DOHH2 (cell line): Measurements from ENCODE around the gene HPCAL4.

Source experiments
- H3F3A ChIP-seq: fragments of 200-600 bp; sonication (generic), shearing (Covaris generic); 2 replicates; pipeline ENCODE4 v1.6.0; 2016; ENCODE audit warnings: antibody characterized with exemption, mild to moderate bottlenecking; ENCODE audit not compliant: control insufficient read depth, insufficient read depth
- H3K27ac ChIP-seq: fragments of 200-600 bp; sonication (generic); 2 replicates; pipeline ENCODE4 v1.5.1; 2014; ENCODE audit warnings: low read depth, mild to moderate bottlenecking, low read length, moderate library complexity
- H3K27me3 ChIP-seq: fragments of 200-600 bp; sonication (generic); 2 replicates; pipeline ENCODE4 v1.6.1; 2014; ENCODE audit warnings: mild to moderate bottlenecking, low read length, mixed read lengths; ENCODE audit not compliant: control insufficient read depth
- H3K36me3 ChIP-seq: fragments of 200-600 bp; sonication (generic); 2 replicates; pipeline ENCODE4 v1.6.1; 2014; ENCODE audit warnings: mild to moderate bottlenecking, low read length, moderate library complexity, mixed read lengths; ENCODE audit not compliant: control insufficient read depth
- H3K4me1 ChIP-seq: fragments of 200-600 bp; sonication (generic); 2 replicates; pipeline ENCODE4 v1.6.1; 2014; ENCODE audit warnings: mild to moderate bottlenecking, low read length, mixed read lengths; ENCODE audit not compliant: control insufficient read depth
- H3K4me2 ChIP-seq: fragments of 200-600 bp; sonication (generic); 2 replicates; pipeline ENCODE4 v1.6.0; 2014; ENCODE audit warnings: mild to moderate bottlenecking, low read length, moderate library complexity
- H3K4me3 ChIP-seq: fragments of 200-600 bp; sonication (generic); 2 replicates; pipeline ENCODE4 v1.5.1; 2014; ENCODE audit warnings: mild to moderate bottlenecking, low read length, mixed read lengths
- H3K79me2 ChIP-seq: fragments of 200-600 bp; sonication (generic); 2 replicates; pipeline ENCODE4 v1.6.1; 2014; ENCODE audit warnings: mild to moderate bottlenecking, low read length, mixed read lengths; ENCODE audit not compliant: control insufficient read depth
- H3K9me2 ChIP-seq: fragments of 200-600 bp; sonication (generic); replicated peaks from 2 replicates; pipeline ENCODE4 v1.6.1; 2014; ENCODE audit warnings: mild to moderate bottlenecking, low read length, mixed read lengths; ENCODE audit not compliant: control insufficient read depth
- H3K9me3 ChIP-seq: fragments of 200-600 bp; sonication (generic); 2 replicates; pipeline ENCODE4 v1.6.1; 2014; ENCODE audit warnings: antibody characterized with exemption, low read length, mixed read lengths; ENCODE audit not compliant: control insufficient read depth, insufficient read depth
- H4K20me1 ChIP-seq: fragments of 200-600 bp; sonication (generic); 2 replicates; pipeline ENCODE4 v1.6.0; 2014; ENCODE audit warnings: low read depth, mild to moderate bottlenecking, antibody characterized with exemption, low read length, moderate library complexity; ENCODE audit not compliant: control insufficient read depth, insufficient read depth
- CTCF ChIP-seq: fragments of 200-600 bp; sonication (generic); IDR thresholded peaks from one replicate; pipeline ENCODE4 v1.5.1; 2014; ENCODE audit warnings: antibody characterized with exemption, mild to moderate bottlenecking, low read depth, low read length; ENCODE audit not compliant: poor library complexity, severe bottlenecking
- EZH2phosphoT487 ChIP-seq: fragments of 200-600 bp; sonication (generic); IDR thresholded peaks from 2 replicates; pipeline ENCODE4 v1.6.1; 2017; ENCODE audit warnings: borderline replicate concordance, mild to moderate bottlenecking, antibody characterized with exemption, low read length, moderate library complexity, mixed read lengths

Gene HPCAL4

GRCh38 chr1:39653546-39654031 is 37.6 kb downstream of the HPCAL4 start:
- TF ChIP-seq EZH2phosphoT487 (no peak), CTCF (peak; percentile 81)
- peaks cover 10% of the 10 kb centered on the region for H3K4me1 ChIP-seq

GRCh38 chr1:39652554-39652953 is 38.7 kb downstream of the HPCAL4 start:
- H3K27me3 ChIP-seq = peaks cover 20% of the 10 kb centered on the region
- H3K9me3 ChIP-seq = no peaks in the 10 kb centered on the region
- TF ChIP-seq EZH2phosphoT487 = no peak
- H3K79me2 ChIP-seq = no peaks in the 10 kb centered on the region
- no peaks in the 10 kb centered on the region for H3K9me2 ChIP-seq
- no peak overlapping the region for H3K4me3 ChIP-seq
- no peak overlapping the region for H3K4me2 ChIP-seq
- no peaks in the 10 kb centered on the region for H3K36me3 ChIP-seq
- no peak overlapping the region for H3K27ac ChIP-seq
- H4K20me1 ChIP-seq = no peaks in the 10 kb centered on the region
- H3K4me1 ChIP-seq = 0 out of 2 replicates have a peak, but pooled peaks cover 4% of the 10 kb centered on the region
- no peaks in the 10 kb centered on the region for H3F3A ChIP-seq

More at GRCh38 chr1:39653546-39654031, 37.6 kb downstream of the HPCAL4 start:
- no peaks in the 10 kb centered on the region for H3K36me3 ChIP-seq
- H3K27ac ChIP-seq = no peak overlapping the region
- no peaks in the 10 kb centered on the region for H3K79me2 ChIP-seq
- 0 out of 2 replicates have a peak overlapping the region, but pooled peaks have one; percentile 19 for H3K4me2 ChIP-seq
- no peaks in the 10 kb centered on the region for H3K9me2 ChIP-seq
- no peak overlapping the region for H3K4me3 ChIP-seq
- H4K20me1 ChIP-seq = no peaks in the 10 kb centered on the region
- H3K9me3 ChIP-seq = no peaks in the 10 kb centered on the region
- peaks cover 14% of the 10 kb centered on the region for H3K27me3 ChIP-seq
- no peaks in the 10 kb centered on the region for H3F3A ChIP-seq

GRCh38 chr1:39652105-39652504 is 39.1 kb downstream of the HPCAL4 start:
- Histone ChIP-seq H4K20me1 (no peaks in the 10 kb centered on the region), H3K27me3 (peaks cover 24% of the 10 kb centered on the region), H3K9me2 (no peaks in the 10 kb centered on the region), H3K27ac (no peak overlapping the region), H3K4me3 (no peak overlapping the region), H3K9me3 (no peaks in the 10 kb centered on the region), H3K36me3 (no peaks in the 10 kb centered on the region), H3F3A (no peaks in the 10 kb centered on the region), H3K79me2 (no peaks in the 10 kb centered on the region), H3K4me1 (0 out of 2 replicates have a peak, but pooled peaks cover 4% of the 10 kb centered on the region), H3K4me2 (no peak overlapping the region)
- TF ChIP-seq EZH2phosphoT487 (no peak), CTCF (no peak)

GRCh38 chr1:39650431-39650830 is 40.8 kb downstream of the HPCAL4 start:
- Histone ChIP-seq H3K79me2 (no peaks in the 10 kb centered on the region), H3K9me3 (no peaks in the 10 kb centered on the region), H3K27me3 (peaks cover 23% of the 10 kb centered on the region), H3K4me2 (no peak overlapping the region), H3K4me3 (no peak overlapping the region), H3F3A (no peaks in the 10 kb centered on the region), H3K9me2 (no peaks in the 10 kb centered on the region), H3K36me3 (no peaks in the 10 kb centered on the region), H4K20me1 (no peaks in the 10 kb centered on the region), H3K27ac (no peak overlapping the region), H3K4me1 (peaks cover 13% of the 10 kb centered on the region)
- TF ChIP-seq CTCF (no peak), EZH2phosphoT487 (no peak)
